Measurements from ENCODE around the gene GIMAP5. TPM values are rescaled to one million over a fixed set of nuclear protein-coding genes. Genes with fewer than 3 reads are reported as not detected.

GIMAP5 gene
- polyA plus RNA-seq, 1 donor from 2014 or later = 16.3 TPM

GRCh38 chr7:150727381-150727780 lies 9.8 kb upstream of the GIMAP5 start:
- H3K27ac Mint-ChIP-seq = no peak overlapping the region
- no peak overlapping the region for H3K4me3 Mint-ChIP-seq
- H3K9me3 Mint-ChIP-seq = peaks cover 4 to 20% (median 11%) of the 10 kb centered on the region in 3 donors
- peaks cover 2% of the 10 kb centered on the region for H3K36me3 Mint-ChIP-seq
- H3K27me3 Mint-ChIP-seq = peaks cover 5% of the 10 kb centered on the region
- H3K4me1 Mint-ChIP-seq = no peaks in the 10 kb centered on the region

- Mint-ChIP-seq H3K4me1 (no peaks in the 10 kb centered on the region), H3K36me3 (peaks cover 2% of the 10 kb centered on the region), H3K4me3 (no peak overlapping the region), H3K27ac (no peak overlapping the region), H3K27me3 (peaks cover 5% of the 10 kb centered on the region), H3K9me3 (peaks cover 4 to 20% (median 11%) of the 10 kb centered on the region in 3 donors)
Measured at GRCh38 chr7:150728011-150728410, 9.2 kb upstream of the GIMAP5 start.

- Mint-ChIP-seq H3K9me3 (peaks cover 4 to 20% (median 11%) of the 10 kb centered on the region in 3 donors), H3K27ac (no peak overlapping the region), H3K4me1 (no peaks in the 10 kb centered on the region), H3K4me3 (no peak overlapping the region), H3K27me3 (peaks cover 5% of the 10 kb centered on the region), H3K36me3 (peaks cover 2% of the 10 kb centered on the region)
Measured at GRCh38 chr7:150728609-150729008, 8.6 kb upstream of the GIMAP5 start.

- peaks cover 4% of the 10 kb centered on the region for H3K27me3 Mint-ChIP-seq
- H3K27ac Mint-ChIP-seq = peak overlapping the region in 1 of 3 donors; percentile 47
- H3K9me3 Mint-ChIP-seq = peaks cover 2 to 14% (median 4%) of the 10 kb centered on the region in 3 donors
- H3K4me3 Mint-ChIP-seq = no peak overlapping the region
- H3K36me3 Mint-ChIP-seq = no peaks in the 10 kb centered on the region
- H3K4me1 Mint-ChIP-seq = no peaks in the 10 kb centered on the region
Measured at GRCh38 chr7:150731916-150732315, 5.3 kb upstream of the GIMAP5 start.

GRCh38 chr7:150732786-150733481 lies 4.3 kb upstream of the GIMAP5 start:
- Mint-ChIP-seq H3K27ac (no peak overlapping the region), H3K27me3 (peaks cover 8% of the 10 kb centered on the region), H3K36me3 (no peaks in the 10 kb centered on the region), H3K9me3 (peaks cover 0 to 11% (median 0%) of the 10 kb centered on the region in 3 donors), H3K4me3 (no peak overlapping the region), H3K4me1 (peaks cover 0 to 5% (median 2%) of the 10 kb centered on the region in 3 donors)

DNA sequence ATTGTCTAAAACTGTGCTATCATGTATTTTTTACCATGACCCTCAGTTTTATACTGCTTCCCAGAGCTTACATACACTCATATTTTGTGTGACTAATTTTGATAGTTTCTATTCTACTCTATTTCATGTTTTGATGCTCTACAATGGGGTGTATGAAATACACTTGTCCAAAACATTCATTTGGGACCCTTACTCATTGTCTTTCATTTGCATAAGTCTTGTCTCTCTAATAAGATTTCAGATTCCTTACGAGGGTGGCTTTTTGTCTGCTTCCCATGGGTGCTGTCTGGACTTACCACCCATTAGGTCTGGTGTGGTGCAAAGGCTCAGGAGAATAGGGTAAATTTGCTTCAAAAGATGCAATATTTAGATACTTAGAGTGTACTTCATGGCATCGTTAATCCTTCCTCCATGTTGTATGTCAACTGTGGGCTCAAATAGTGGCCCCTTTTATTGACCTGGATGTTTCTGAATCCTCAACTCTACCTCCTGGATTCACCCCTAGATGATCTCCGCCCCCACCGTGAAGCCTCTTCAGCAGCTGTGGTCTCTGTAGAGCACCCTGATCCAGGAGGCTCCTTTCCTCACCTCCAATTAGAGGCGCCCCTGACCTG lies 3.6 kb upstream of the GIMAP5 start:
- Mint-ChIP-seq H3K4me1 (peaks cover 2 to 5% (median 4%) of the 10 kb centered on the region in 3 donors), H3K9me3 (peaks cover 0 to 5% (median 0%) of the 10 kb centered on the region in 3 donors), H3K27me3 (peaks cover 11% of the 10 kb centered on the region), H3K36me3 (no peaks in the 10 kb centered on the region), H3K27ac (no peak overlapping the region), H3K4me3 (no peak overlapping the region)

GRCh38 chr7:150734254-150734653 lies 3.0 kb upstream of the GIMAP5 start:
- H3K4me3 Mint-ChIP-seq = no peak overlapping the region
- H3K36me3 Mint-ChIP-seq = no peaks in the 10 kb centered on the region
- H3K27ac Mint-ChIP-seq = no peak overlapping the region
- no peaks in the 10 kb centered on the region for H3K9me3 Mint-ChIP-seq
- H3K27me3 Mint-ChIP-seq = peaks cover 13% of the 10 kb centered on the region
- peaks cover 2 to 8% (median 5%) of the 10 kb centered on the region in 3 donors for H3K4me1 Mint-ChIP-seq

DNA sequence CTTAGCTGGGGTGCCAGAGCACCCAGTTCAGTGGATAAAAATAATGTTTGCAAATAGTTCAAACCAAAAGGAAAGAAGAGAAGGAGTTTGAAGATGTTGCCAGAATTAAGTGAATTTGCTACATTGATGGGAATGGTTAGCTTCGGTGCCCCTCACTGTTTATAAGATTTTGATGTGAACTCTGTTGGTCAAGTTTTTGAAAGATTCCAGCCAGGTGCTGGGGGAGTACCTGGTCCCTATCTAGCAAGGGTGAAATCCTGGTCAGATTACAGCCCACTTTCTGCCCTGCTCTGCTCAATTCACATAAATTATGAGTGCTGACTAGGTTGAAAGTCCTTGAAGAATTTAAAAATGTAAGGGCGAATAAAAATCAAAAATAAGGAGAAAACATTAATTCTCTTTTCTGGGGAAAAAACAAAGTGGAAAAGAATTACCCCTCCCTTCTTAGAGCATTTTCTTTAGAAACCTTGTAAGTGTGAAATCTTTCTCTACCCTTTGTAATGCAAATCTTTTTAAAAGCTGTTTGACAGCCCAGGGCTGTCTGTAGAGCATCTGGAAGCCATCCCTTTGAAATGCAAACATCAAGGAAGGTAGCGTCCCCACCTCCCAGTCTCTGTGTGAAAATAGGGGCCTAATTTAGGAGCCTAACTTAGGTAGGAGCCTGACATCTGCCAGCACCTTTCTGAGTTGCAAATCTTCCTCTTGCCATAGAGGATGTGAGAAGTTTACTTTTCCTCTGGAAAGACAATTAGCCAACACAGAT lies 1.4 kb upstream of the GIMAP5 start:
- peaks cover 2 to 8% (median 5%) of the 10 kb centered on the region in 3 donors for H3K4me1 Mint-ChIP-seq

DNA sequence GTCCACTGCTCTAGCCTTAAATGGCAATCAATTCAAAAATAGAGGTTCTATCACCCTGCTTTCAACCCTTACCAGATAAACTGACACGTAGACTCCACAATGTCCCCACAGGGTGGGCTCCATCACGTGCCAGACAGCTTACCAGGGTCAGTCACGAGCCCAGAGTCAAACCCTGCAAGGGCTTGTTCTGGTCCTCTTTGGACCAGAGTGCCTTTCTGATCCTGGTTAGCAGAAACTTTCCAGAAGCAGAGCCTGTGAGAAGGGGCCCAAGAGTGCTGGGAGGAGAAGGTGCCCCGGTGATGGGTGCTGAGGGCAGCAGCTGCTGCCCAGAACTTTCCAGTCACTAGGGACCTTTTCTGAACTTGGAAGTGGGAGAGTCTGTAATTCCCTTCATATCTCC lies 354 bp upstream of the GIMAP5 start:
- H3K27me3 Mint-ChIP-seq = peaks cover 14% of the 10 kb centered on the region
- H3K27ac Mint-ChIP-seq = peak overlapping the region in 1 of 3 donors; percentile 80
- H3K4me1 Mint-ChIP-seq = peaks cover 2 to 8% (median 5%) of the 10 kb centered on the region in 3 donors
- peaks cover 2% of the 10 kb centered on the region for H3K36me3 Mint-ChIP-seq
- peak overlapping the region in 3 of 4 donors; percentile 75 to 85 (median 75) for H3K4me3 Mint-ChIP-seq
- no peaks in the 10 kb centered on the region for H3K9me3 Mint-ChIP-seq

More for the DNA sequence above, 1.4 kb upstream of the GIMAP5 start:
- Mint-ChIP-seq H3K36me3 (peaks cover 2% of the 10 kb centered on the region), H3K9me3 (no peaks in the 10 kb centered on the region), H3K27ac (no peak overlapping the region), H3K4me3 (no peak overlapping the region), H3K27me3 (peaks cover 13% of the 10 kb centered on the region)

DNA sequence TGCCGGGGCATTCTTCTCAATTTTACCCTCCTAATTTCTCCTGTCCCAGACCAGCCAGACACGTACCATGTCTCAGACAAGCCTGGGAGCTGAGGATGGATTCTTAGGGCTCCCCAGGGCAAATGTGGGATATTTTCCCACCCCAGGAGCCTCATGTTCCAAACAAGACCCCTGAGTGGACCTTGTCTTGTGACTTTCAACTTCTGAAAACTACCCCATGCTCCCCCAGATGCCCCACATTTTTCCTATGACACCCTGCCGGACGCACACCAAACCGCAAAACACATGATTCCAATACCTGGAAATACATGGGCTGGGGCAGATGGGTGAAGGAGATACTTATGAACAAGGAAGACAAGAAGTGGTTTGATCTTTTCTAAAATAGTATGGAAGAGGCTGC lies 874 bp downstream of the GIMAP5 start:
- peaks cover 17% of the 10 kb centered on the region for H3K27me3 Mint-ChIP-seq
- peak overlapping the region; percentile 74 to 85 (median 75) for H3K4me3 Mint-ChIP-seq

GRCh38 chr7:150738591-150739001 lies 1.4 kb downstream of the GIMAP5 start:
- Mint-ChIP-seq H3K36me3 (peaks cover 4% of the 10 kb centered on the region), H3K4me1 (peaks cover 2 to 8% (median 5%) of the 10 kb centered on the region in 3 donors), H3K4me3 (peak overlapping the region in 3 of 4 donors; percentile 69 to 85 (median 75)), H3K9me3 (no peaks in the 10 kb centered on the region), H3K27me3 (peaks cover 17% of the 10 kb centered on the region), H3K27ac (peak overlapping the region in 2 of 3 donors; percentile 0 to 49)

More for the DNA sequence above, 874 bp downstream of the GIMAP5 start:
- H3K9me3 Mint-ChIP-seq = no peaks in the 10 kb centered on the region
- H3K27ac Mint-ChIP-seq = peak overlapping the region in 2 of 3 donors; percentile 0 to 49
- peaks cover 2 to 8% (median 5%) of the 10 kb centered on the region in 3 donors for H3K4me1 Mint-ChIP-seq
- H3K36me3 Mint-ChIP-seq = peaks cover 2% of the 10 kb centered on the region

GRCh38 chr7:150739033-150739432 lies 1.8 kb downstream of the GIMAP5 start:
- peaks cover 18% of the 10 kb centered on the region for H3K27me3 Mint-ChIP-seq
- H3K36me3 Mint-ChIP-seq = peaks cover 4% of the 10 kb centered on the region
- peaks cover 2 to 8% (median 5%) of the 10 kb centered on the region in 3 donors for H3K4me1 Mint-ChIP-seq
- peak overlapping the region in 1 of 3 donors; percentile 0 for H3K27ac Mint-ChIP-seq
- peak overlapping the region in 2 of 4 donors; percentile 69 to 75 for H3K4me3 Mint-ChIP-seq
- no peaks in the 10 kb centered on the region for H3K9me3 Mint-ChIP-seq

DNA sequence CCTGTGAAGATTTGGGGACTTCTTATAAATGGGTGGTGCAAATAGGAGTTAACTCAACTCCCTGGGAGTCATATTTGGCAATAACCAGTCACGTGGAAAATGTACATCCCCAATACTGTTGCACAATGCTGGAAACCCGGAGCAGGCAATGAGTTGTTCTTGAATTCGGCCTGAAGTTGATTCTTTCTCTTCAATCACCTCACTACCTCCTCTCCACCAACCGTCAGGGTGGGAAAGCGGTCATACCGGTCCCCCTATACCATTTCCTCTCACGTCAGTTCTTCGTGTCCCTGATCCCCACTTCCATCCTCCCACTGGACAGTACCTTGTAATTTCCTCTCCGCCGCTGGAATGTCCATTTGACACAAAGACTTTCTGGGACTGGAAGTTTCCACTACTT lies 2.8 kb downstream of the GIMAP5 start:
- H3K36me3 Mint-ChIP-seq = peaks cover 4% of the 10 kb centered on the region
- H3K27ac Mint-ChIP-seq = no peak overlapping the region

DNA sequence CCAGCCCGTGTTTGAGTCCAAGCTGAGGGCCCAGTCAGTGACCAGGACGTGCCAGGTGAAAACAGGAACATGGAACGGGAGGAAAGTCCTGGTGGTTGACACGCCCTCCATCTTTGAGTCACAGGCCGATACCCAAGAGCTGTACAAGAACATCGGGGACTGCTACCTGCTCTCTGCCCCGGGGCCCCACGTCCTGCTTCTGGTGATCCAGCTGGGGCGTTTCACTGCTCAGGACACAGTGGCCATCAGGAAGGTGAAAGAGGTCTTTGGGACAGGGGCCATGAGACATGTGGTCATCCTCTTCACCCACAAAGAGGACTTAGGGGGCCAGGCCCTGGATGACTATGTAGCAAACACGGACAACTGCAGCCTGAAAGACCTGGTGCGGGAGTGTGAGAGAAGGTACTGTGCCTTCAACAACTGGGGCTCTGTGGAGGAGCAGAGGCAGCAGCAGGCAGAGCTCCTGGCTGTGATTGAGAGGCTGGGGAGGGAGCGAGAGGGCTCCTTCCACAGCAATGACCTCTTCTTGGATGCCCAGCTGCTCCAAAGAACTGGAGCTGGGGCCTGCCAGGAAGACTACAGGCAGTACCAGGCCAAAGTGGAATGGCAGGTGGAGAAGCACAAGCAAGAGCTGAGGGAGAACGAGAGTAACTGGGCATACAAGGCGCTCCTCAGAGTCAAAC lies 5.2 kb downstream of the GIMAP5 start:
- Mint-ChIP-seq H3K9me3 (no peaks in the 10 kb centered on the region), H3K4me3 (peak overlapping the region in 1 of 4 donors; percentile 31), H3K36me3 (peaks cover 4% of the 10 kb centered on the region), H3K27ac (peak overlapping the region in 1 of 3 donors; percentile 3), H3K27me3 (peaks cover 19% of the 10 kb centered on the region), H3K4me1 (peaks cover 3 to 8% (median 3%) of the 10 kb centered on the region in 3 donors)

More for the DNA sequence above, 2.8 kb downstream of the GIMAP5 start:
- Mint-ChIP-seq H3K27me3 (peaks cover 18% of the 10 kb centered on the region), H3K4me1 (peaks cover 4 to 8% (median 5%) of the 10 kb centered on the region in 3 donors), H3K9me3 (no peaks in the 10 kb centered on the region), H3K4me3 (peak overlapping the region in 2 of 4 donors; percentile 45 to 49)

All from IgD-negative memory B cell (primary cell).